HepG2 (cell line): ENCODE measurements around the gene KHNYN. TPM values are rescaled to one million over a fixed set of nuclear protein-coding genes. Genes with fewer than 3 reads are reported as not detected.

Source experiments
- DNMT1 ChIP-seq: sonication (generic); formaldehyde crosslinking; IDR thresholded peaks from 2 replicates; pipeline ENCODE4 v1.5.1; 2020; ENCODE audit warnings: mild to moderate bottlenecking, missing genetic modification reagents
- DPF2 ChIP-seq: sonication (generic); formaldehyde crosslinking; IDR thresholded peaks from 2 replicates; pipeline ENCODE4 v1.4.0; 2020; ENCODE audit warnings: mild to moderate bottlenecking, low read depth, missing genetic modification reagents, borderline replicate concordance
- ELF4 ChIP-seq: sonication (generic); formaldehyde crosslinking; IDR thresholded peaks from 2 replicates; pipeline ENCODE4 v1.5.0; 2020; ENCODE audit warnings: missing genetic modification reagents, mild to moderate bottlenecking, moderate library complexity, borderline replicate concordance
- GFI1 ChIP-seq: sonication (generic); formaldehyde crosslinking; IDR thresholded peaks from 2 replicates; pipeline ENCODE4 v1.5.0; 2020; ENCODE audit warnings: missing genetic modification reagents, mild to moderate bottlenecking, borderline replicate concordance
- HIC2 ChIP-seq: sonication (generic); formaldehyde crosslinking; IDR thresholded peaks from 2 replicates; pipeline ENCODE4 v1.9.0; 2022; ENCODE audit warnings: low read depth, missing genetic modification reagents
- KIAA2018 ChIP-seq: sonication (generic); formaldehyde crosslinking; IDR thresholded peaks from 2 replicates; pipeline ENCODE4 v1.5.0; 2020; ENCODE audit warnings: mild to moderate bottlenecking, missing genetic modification reagents, borderline replicate concordance
- MAX ChIP-seq: IDR thresholded peaks from 2 replicates; pipeline ENCODE4 v1.6.1; 2012; ENCODE audit warnings: inconsistent platforms
- REL ChIP-seq: sonication (generic); formaldehyde crosslinking; conservative IDR thresholded peaks from 2 replicates; pipeline ENCODE4 v1.8.0; 2022; ENCODE audit warnings: mild to moderate bottlenecking, missing genetic modification reagents, moderate library complexity
- RELA ChIP-seq: sonication (generic); formaldehyde crosslinking; IDR thresholded peaks from 2 replicates; pipeline ENCODE4 v1.4.0; 2020; ENCODE audit warnings: missing genetic modification reagents
- THAP8 ChIP-seq: sonication (generic); formaldehyde crosslinking; IDR thresholded peaks from 2 replicates; pipeline ENCODE4 v1.5.1; 2020; ENCODE audit warnings: missing genetic modification reagents, mild to moderate bottlenecking, borderline replicate concordance
- ZBTB2 ChIP-seq: sonication (generic); formaldehyde crosslinking; IDR thresholded peaks from 2 replicates; pipeline ENCODE4 v1.8.0; 2022; ENCODE audit warnings: low read depth, missing genetic modification reagents
- ZFP41 ChIP-seq: sonication (generic); formaldehyde crosslinking; IDR thresholded peaks from 2 replicates; pipeline ENCODE4 v1.4.0; 2020; ENCODE audit warnings: mild to moderate bottlenecking, missing genetic modification reagents, borderline replicate concordance
- ZNF160 ChIP-seq: sonication (generic); formaldehyde crosslinking; IDR thresholded peaks from 2 replicates; pipeline ENCODE4 v1.8.0; 2022; ENCODE audit warnings: mild to moderate bottlenecking, inconsistent platforms, missing genetic modification reagents
- ZNF580 ChIP-seq: IDR thresholded peaks from 2 replicates; pipeline ENCODE4 v1.6.1; 2016; ENCODE audit warnings: low read depth, borderline replicate concordance
- polyA plus RNA-seq, 8 experiments: library from polyadenylated mRNA; depleted of rRNA in 3 of 8; stranded (reverse) in 7 of 8; unstranded in 1 of 8; fragments of >200 nt; fragmentation: Illumina TruSeq in 4 of 8; extraction: Trizol in 4 of 8; gene quantifications; 2 replicates each; pipeline versions ENCODE4 v1.2.1 to v1.2.3, GENCODE V29; 2011 to 2016; ENCODE audit warnings: low read depth in 4 of 8, missing spikeins in 1 of 8, mixed read lengths in 1 of 8; ENCODE audit not compliant: insufficient read depth in 1 of 8
- total RNA-seq, 5 experiments: library from RNA; depleted of rRNA; stranded (reverse); fragments of >200 nt; fragmentation: Illumina TruSeq; extraction: Trizol; gene quantifications; 2 replicates each; pipeline ENCODE4 v1.2.3, GENCODE V29; 2016; ENCODE audit warnings: low read depth in 1 of 5

The KHNYN gene
- total and polyA plus RNA-seq, 2 of the 13 experiments (the other 11 are each of a cell fraction or from before 2014, with no cell fraction given): 52.8 to 75.7 TPM

- no peak for TF ChIP-seq ZFP41 (CRISPR knock-in tag)
- no peak for TF ChIP-seq ZBTB2
- TF ChIP-seq GFI1: no peak
- peak; percentile 36; the same call in 1 of the 2 replicates for TF ChIP-seq MAX
- TF ChIP-seq REL (CRISPR knock-in tag): no peak
- TF ChIP-seq KIAA2018 (CRISPR knock-in tag): no peak
- no peak for TF ChIP-seq DNMT1 (CRISPR knock-in tag)
- no peak for TF ChIP-seq ELF4 (CRISPR knock-in tag)
- no peak for TF ChIP-seq ZNF580 (CRISPR knock-in tag)
- TF ChIP-seq RELA (CRISPR knock-in tag): no peak
- no peak for TF ChIP-seq THAP8
- no peak for TF ChIP-seq ZNF160
- TF ChIP-seq DPF2: no peak
- TF ChIP-seq HIC2 (CRISPR knock-in tag): no peak
These were observed 38.9 kb upstream of the KHNYN start (continued) for GRCh38 chr14:24390701-24391468.
